Pulmonary artery endothelial cell (primary cell): ENCODE data around the gene KIF26A. TPM values are rescaled to one million over a fixed set of nuclear protein-coding genes. Genes with fewer than 3 reads are reported as not detected.

Experiments
- DNase-seq: peaks from one replicate; pipeline ENCODE4 v3.0.0-alpha.2; 2011; ENCODE audit warnings: low read depth, low spot score
- total RNA-seq: library from RNA; depleted of rRNA; stranded (reverse); fragments of >200 nt; gene quantifications from 2 replicates; pipeline ENCODE4 v1.2.3, GENCODE V29; 2014

The KIF26A gene
- total RNA-seq, 1 donor from 2014 or later = 13.4 TPM

GRCh38 chr14:104112609-104113571 is 25.5 kb upstream of the KIF26A start:
- no peak for DNase-seq

GRCh38 chr14:104113631-104114420 is 24.6 kb upstream of the KIF26A start:
- no peak for DNase-seq

GRCh38 chr14:104114421-104115130 is 23.8 kb upstream of the KIF26A start:
- no peak for DNase-seq

DNA sequence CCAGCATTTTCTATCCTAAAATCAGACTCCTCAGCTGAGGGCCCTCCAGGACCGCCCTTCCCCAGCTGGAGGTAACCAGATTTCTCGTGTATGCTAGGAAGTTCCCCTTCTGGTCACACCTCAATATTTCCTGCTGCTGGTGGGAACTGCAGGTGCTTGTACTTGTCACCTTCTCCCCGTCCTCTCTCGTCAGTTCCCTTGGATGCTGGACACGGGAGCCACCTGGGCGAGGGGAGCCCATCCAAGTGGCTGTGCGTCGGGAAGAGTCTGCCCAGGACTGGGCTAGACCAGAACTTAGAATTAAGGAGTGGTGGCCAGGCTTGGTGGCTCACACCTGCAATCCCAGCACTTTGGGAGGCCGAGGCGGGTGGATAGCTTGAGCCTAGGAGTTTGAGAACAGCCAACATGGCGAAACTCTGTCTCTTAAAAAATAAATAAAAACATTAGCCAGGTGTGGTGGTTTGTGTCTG is 23.2 kb upstream of the KIF26A start:
- no peak for DNase-seq

DNA sequence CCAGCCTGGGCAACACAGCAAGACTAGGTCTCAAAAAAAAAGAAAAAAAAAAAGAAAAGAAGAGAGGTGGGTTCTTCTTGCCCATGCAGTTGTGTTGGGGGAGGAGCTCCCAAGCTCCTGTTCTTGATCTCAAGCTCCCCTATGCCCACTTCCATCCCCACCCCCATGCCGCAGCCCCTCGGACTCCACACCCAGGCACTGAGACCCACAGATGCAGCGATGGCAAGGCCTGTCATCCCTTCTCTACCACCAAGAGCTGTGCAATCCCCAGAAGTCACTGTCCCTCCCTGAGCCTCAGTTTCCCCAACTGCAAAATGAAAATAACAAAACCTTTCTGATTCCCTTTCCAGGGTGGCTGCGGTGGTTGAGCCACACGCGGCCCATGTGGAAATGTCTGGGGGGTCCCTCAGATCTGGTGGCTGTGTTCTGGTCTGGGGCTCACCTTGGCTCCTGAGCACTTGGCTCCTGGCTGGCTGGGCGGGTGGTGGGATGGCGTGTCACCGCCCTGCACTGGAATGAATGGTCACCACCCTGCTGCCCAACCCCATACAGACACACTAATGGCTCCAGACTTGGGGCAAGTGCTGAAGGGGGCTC is 22.6 kb upstream of the KIF26A start:
- no peak for DNase-seq

- DNase-seq = no peak
These were observed 22.1 kb upstream of the KIF26A start for GRCh38 chr14:104116288-104116755.

DNA sequence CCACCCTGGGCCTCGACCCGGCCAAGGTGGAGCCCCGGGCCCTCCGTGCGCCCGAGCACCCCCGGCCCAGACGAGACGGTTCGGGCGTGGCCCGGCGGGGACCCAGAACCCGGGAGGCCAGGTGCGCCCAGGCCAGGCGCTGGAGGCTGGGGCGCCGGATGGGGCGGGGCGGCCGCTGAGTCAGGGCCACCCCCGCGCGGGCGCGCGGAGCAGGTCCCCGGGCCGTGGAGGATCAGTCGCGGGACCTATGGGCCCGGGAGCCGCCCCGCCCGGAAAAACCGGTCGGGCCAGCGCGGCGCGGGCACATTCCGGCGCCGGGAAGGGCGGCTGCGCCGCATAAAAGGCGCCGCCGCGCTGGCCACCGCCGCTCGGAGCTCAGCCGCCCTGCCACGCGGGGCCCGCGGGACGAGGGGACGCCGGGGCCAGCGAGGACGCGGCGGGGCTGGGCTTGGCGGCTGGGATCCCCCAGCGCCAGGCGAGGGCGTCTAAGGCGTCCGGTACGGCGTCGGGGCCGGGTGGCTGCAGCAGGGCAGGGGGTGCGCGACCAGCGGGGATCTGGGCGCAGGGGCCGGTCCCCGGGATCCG is 21.5 kb upstream of the KIF26A start:
- no peak for DNase-seq

- no peak for DNase-seq
These were observed 20.9 kb upstream of the KIF26A start for GRCh38 chr14:104117341-104118005.

GRCh38 chr14:104118006-104118844 is 20.2 kb upstream of the KIF26A start:
- no peak for DNase-seq

DNA sequence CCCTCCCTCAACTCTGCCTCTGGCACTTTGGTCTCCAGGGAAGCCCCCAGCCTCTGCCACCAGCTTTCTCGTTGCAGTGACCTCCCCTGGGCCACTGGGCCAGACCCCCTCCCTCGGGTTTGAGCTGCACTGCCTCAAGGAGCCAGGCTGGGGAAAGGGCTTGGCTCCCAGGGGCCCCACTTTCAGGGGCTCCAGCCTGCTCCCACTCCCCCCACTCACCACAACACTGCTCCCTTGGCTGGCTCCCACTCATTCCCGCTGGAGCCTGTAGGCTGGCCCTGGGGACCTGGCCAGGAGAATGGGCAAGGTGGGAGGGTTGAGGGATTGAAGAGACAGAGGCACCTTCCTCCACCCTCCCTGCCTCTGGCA is 19.3 kb upstream of the KIF26A start:
- DNase-seq = no peak

DNA sequence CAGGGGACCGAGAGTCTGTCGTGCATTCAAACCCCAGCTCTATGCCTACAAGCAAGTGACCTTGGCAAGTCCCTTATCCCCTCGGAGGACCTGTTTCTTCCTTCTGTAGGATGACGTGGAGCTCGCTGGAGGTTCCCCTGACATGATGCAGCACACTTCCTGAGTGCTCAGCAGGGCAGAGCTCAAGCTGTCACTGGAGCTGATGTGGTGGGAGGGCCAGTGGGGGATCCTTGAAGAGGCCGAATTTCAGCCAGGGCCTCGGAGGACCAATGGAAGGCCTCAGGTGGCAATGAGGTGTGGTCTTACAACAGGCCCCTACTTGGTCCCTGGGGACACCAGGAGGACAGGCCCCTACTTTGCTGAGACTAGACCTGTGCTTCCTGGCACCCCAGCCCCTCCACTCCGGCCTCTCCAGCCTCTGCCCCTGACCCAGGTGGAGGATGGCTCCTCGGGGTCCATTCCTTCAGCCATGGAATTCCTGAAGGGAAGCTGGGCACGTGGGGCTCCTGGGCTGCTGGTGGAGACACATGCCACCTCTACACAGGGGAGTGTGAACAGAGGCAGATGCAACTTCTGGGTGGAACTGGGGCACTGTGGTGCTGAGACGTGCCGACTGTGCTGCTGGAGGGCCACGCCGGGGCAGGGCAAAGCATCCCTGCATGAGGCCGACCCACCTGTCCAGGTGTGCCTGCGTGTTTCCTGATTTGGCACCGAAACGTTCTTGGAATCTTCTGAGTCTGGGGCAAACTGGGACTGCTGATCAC is 18.7 kb upstream of the KIF26A start:
- DNase-seq = no peak

DNA sequence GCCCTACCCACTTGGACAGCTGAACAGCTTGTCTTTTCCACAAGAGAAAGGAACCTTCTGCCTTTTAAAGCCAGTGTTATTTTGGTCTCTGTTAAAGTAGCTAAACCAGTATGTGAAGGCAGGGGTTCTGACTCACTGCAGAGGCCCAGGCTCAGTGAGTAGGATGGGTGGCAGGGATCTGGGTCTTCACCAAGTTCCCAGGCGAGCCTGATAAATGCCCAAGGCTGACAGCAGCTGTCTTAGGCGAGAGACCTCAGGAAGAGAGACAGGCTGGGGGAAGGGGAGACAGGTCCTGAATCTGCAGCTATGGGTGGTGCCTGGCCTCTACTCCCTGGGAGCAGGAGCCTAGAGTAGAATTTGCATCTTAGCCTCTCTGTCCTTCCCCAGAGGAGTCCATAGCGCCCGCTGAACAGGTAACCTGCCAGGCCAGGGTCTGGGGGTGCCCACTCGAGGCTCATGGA is 18.1 kb upstream of the KIF26A start:
- no peak for DNase-seq

GRCh38 chr14:104121142-104121541 is 17.2 kb upstream of the KIF26A start:
- no peak for DNase-seq

DNA sequence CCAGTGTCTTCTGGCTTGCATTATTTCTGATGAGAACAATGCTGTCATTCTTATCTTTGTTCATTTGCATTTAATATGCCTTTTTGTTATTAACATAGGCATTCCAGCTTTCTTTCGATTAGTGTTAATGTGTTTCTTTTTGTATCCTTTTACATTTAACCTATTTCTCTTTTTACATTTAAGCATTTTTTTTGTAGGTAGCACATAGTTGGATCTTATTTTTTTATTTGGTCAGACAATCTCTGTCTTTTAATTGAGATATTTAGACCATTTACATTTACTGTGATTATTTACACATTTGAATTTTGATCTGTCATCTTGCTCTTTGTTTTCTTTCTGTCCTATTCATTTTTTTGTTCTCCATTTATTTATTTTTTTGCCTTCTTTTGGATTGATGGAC is 14.5 kb upstream of the KIF26A start:
- DNase-seq = no peak

GRCh38 chr14:104125011-104125410 is 13.4 kb upstream of the KIF26A start:
- no peak for DNase-seq

GRCh38 chr14:104126753-104127152 is 11.6 kb upstream of the KIF26A start:
- DNase-seq = no peak

- no peak for DNase-seq
These were observed 9.4 kb upstream of the KIF26A start for GRCh38 chr14:104128981-104129380.

GRCh38 chr14:104129556-104129955 is 8.8 kb upstream of the KIF26A start:
- DNase-seq = no peak
